Stomach (tissue), 4 donors: ENCODE results near the gene POLR3G.
A peak's percentile ranks its signal among the peaks of the same experiment; 100 is the strongest.

ENCODE experiments used
- EP300 ChIP-seq: sonication (generic); formaldehyde crosslinking; IDR thresholded peaks from one replicate; pipeline ENCODE4 v1.6.1; 2017; ENCODE audit warnings: antibody characterized with exemption
- TF ChIP-seq, protein P1 (sequence below), 7 experiments: fragments of 450-650 bp in 4 of 7; fragments of 200-600 bp in 3 of 7; sonication (generic) in 3 of 7; IDR thresholded peaks; one replicate each; pipeline ENCODE4 v1.5.1; 2016 to 2019; ENCODE audit warnings: antibody characterized with exemption in 7 of 7, control low read depth in 2 of 7, mild to moderate bottlenecking in 1 of 7

DNA sequence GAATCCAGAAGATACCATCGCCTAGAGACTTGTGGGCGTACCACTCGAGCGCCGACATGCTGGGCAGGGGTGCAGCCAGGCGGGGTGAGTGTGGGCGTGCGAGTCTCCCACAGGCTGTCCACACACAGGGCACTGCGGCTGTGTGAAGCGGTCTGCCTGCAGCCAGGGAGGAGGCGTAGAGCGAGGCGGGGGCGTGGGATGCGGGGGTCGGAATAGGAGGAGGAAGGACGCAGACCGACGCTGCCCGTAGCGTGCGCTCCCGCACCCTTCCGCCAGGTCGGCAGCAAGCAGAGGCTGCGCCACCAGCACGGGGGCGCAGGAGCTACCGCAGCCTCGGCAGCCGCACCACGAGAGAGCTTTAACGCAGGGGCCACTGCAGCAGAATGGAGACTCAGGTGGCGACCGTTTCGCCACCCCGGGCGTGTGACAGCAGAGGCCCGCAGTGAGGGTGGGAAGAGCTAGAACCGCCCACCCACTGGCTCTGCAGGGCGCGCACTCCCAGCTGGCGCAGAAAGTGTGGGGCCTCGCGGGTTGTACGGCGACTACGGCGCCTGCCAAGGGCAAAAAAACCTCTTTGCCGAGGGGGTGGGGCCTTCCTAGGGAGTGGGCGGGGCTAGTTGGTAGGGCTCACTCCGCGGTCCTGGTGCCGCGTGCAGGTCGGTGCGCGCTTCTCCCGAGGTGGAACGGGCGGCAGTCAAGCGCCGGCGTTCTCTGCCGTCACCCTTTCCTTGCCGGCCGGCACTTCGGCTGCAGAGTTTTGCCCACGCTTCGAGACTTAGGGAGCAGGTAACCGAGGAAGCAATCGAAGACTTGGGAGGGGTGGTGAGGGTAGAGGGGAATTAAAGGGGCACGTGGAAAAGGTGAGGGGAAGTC is at the start of gene POLR3G, which contains the start of gene MBLAC2:
- no peak for TF ChIP-seq EP300
- TF ChIP-seq, protein P1, sequence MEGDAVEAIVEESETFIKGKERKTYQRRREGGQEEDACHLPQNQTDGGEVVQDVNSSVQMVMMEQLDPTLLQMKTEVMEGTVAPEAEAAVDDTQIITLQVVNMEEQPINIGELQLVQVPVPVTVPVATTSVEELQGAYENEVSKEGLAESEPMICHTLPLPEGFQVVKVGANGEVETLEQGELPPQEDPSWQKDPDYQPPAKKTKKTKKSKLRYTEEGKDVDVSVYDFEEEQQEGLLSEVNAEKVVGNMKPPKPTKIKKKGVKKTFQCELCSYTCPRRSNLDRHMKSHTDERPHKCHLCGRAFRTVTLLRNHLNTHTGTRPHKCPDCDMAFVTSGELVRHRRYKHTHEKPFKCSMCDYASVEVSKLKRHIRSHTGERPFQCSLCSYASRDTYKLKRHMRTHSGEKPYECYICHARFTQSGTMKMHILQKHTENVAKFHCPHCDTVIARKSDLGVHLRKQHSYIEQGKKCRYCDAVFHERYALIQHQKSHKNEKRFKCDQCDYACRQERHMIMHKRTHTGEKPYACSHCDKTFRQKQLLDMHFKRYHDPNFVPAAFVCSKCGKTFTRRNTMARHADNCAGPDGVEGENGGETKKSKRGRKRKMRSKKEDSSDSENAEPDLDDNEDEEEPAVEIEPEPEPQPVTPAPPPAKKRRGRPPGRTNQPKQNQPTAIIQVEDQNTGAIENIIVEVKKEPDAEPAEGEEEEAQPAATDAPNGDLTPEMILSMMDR (IDR thresholded peaks at IDR 0.05), result peak in 4 of 7 experiments; percentile 11 to 63 (median 44)
